Caco-2 (cell line): ENCODE results near the gene LCE1D. TPM values are rescaled to one million over a fixed set of nuclear protein-coding genes. Genes with fewer than 3 reads are reported as not detected.

Experiments
- BruUV-seq: library from RNA; stranded (reverse); fragments of 400-500 nt; replicated peaks from 2 replicates; lab custom pipeline; 2021; lab: Mats Ljungman, UMichigan
- CTCF ChIA-PET: fragments of 300-600 bp; sonication (Branson Sonifier 250); formaldehyde crosslinking; loops from one replicate; lab custom pipeline; 2022; ENCODE audit warnings: antibody characterized with exemption; lab: Charles Lee
- POLR2A ChIA-PET: fragments of 300-600 bp; sonication (Branson Sonifier 250); formaldehyde crosslinking; loops from one replicate; lab custom pipeline; 2022; ENCODE audit warnings: antibody characterized with exemption; lab: Charles Lee
- DNase-seq, 2 experiments: peaks; one replicate each; pipeline versions ENCODE4 v3.0.0 to v3.0.0-alpha.2; 2020 to 2022
- H3K27me3 ChIP-seq: replicated peaks from 2 replicates; pipeline ENCODE4 v1.6.0; 2011; ENCODE audit warnings: low read length; ENCODE audit not compliant: control insufficient read depth, insufficient read depth
- H3K36me3 ChIP-seq: 2 replicates; pipeline ENCODE4 v1.5.1; 2011; ENCODE audit warnings: low read length; ENCODE audit not compliant: control insufficient read depth, insufficient read depth
- H3K4me1 ChIP-seq: fragments of 250-450 bp; sonication (Bioruptor Pico); 2 replicates; pipeline ENCODE4 v1.5.1; 2020; ENCODE audit warnings: mild to moderate bottlenecking
- H3K4me3 ChIP-seq: 2 replicates; pipeline ENCODE4 v1.5.1; 2011; ENCODE audit warnings: low read depth, mild to moderate bottlenecking, control low read depth, low read length
- H3K9me3 ChIP-seq: fragments of 250-450 bp; sonication (Bioruptor Pico); 2 replicates; pipeline ENCODE4 v1.5.1; 2020; ENCODE audit warnings: mild to moderate bottlenecking, moderate library complexity
- H3K27ac Mint-ChIP-seq: one replicate; pipeline ENCODE4 v1.8.0; 2022; ENCODE audit warnings: mixed read lengths; ENCODE audit not compliant: unreplicated experiment
- H3K27me3 Mint-ChIP-seq: one replicate; pipeline ENCODE4 v1.8.0; 2022; ENCODE audit warnings: mixed read lengths; ENCODE audit not compliant: insufficient read depth, unreplicated experiment
- H3K36me3 Mint-ChIP-seq: one replicate; pipeline ENCODE4 v1.8.0; 2022; ENCODE audit warnings: mild to moderate bottlenecking, mixed read lengths; ENCODE audit not compliant: insufficient read depth, unreplicated experiment
- H3K4me1 Mint-ChIP-seq: one replicate; pipeline ENCODE4 v1.8.0; 2022; ENCODE audit warnings: low read depth, mixed read lengths; ENCODE audit not compliant: unreplicated experiment
- H3K4me3 Mint-ChIP-seq: one replicate; pipeline ENCODE4 v1.8.0; 2022; ENCODE audit warnings: mild to moderate bottlenecking, moderate library complexity, mixed read lengths; ENCODE audit not compliant: unreplicated experiment
- H3K9me3 Mint-ChIP-seq: one replicate; pipeline ENCODE4 v1.8.0; 2022; ENCODE audit warnings: mixed read lengths; ENCODE audit not compliant: unreplicated experiment
- CTCF ChIP-seq, 2 experiments: fragments of 200-600 bp in 1 of 2; IDR thresholded peaks; 1 replicate in 1 of 2; 2 replicates in 1 of 2; pipeline versions ENCODE4 v1.5.1 to v1.8.0; 2011 to 2022; ENCODE audit warnings: antibody characterized with exemption in 1 of 2, control low read depth in 1 of 2, inconsistent platforms in 1 of 2, low read depth in 1 of 2, low read length in 1 of 2, mild to moderate bottlenecking in 1 of 2, moderate library complexity in 1 of 2; ENCODE audit not compliant: insufficient read depth in 1 of 2, severe bottlenecking in 1 of 2, unreplicated experiment in 1 of 2
- intact Hi-C: fragments of 100-400 bp; cut with micrococcal nuclease; formaldehyde crosslinking; loops from one replicate; pipeline ENCODE4 v1.10.0; 2022; ENCODE audit not compliant: unreplicated experiment
- total RNA-seq: library from RNA; stranded (reverse); gene quantifications from 2 replicates; pipeline ENCODE4 v1.2.3, GENCODE V29; 2022

The LCE1D gene
- total RNA-seq, 1 experiment from 2014 or later = not detected

GRCh38 chr1:152758636-152759035, 37.9 kb upstream of the LCE1D start:
- Mint-ChIP-seq H3K4me3 (no peak overlapping the region), H3K9me3 (no peaks in the 10 kb centered on the region), H3K27ac (no peak overlapping the region), H3K36me3 (no peaks in the 10 kb centered on the region), H3K4me1 (no peaks in the 10 kb centered on the region), H3K27me3 (peaks cover 16% of the 10 kb centered on the region)
- intact Hi-C loops = no loop called here
- Histone ChIP-seq H3K4me3 (no peak overlapping the region), H3K36me3 (no peaks in the 10 kb centered on the region), H3K9me3 (no peaks in the 10 kb centered on the region), H3K4me1 (no peaks in the 10 kb centered on the region), H3K27me3 (no peaks in the 10 kb centered on the region)
- DNase-seq = no peak
- CTCF ChIA-PET = no interaction called here
- no peak for TF ChIP-seq CTCF (IDR thresholded peaks at IDR 0.05; ENCODE audit: insufficient read depth in 1 of 2, low read depth in 1 of 2, low read length in 1 of 2, severe bottlenecking in 1 of 2, unreplicated experiment in 1 of 2)
- no TSS peak for BruUV-seq
- POLR2A ChIA-PET = no interaction called here

DNA sequence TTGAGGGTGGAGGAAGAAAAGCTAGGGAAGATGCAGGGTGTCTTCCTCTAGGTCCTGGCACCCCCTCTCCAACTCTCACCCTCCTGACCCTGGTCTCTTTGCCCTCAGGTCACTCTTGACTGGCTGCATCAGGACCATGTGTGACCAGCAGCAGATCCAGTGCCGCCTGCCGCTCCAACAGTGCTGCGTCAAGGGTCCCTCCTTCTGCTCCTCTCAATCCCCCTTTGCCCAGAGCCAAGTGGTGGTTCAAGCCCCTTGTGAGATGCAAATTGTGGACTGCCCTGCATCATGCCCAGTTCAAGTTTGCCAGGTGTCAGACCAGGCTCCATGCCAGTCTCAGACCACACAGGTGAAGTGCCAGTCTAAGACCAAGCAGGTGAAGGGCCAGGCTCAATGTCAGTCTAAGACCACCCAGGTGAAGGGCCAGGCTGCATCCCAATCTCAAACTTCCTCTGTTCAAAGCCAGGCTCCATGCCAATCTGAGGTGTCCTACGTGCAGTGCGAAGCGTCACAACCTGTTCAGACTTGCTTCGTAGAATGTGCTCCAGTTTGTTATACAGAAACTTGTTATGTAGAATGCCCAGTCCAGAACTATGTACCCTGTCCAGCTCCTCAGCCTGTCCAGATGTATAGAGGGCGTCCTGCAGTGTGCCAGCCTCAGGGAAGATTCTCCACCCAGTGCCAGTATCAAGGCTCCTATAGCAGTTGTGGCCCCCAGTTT, 36.9 kb upstream of the LCE1D start:
- no peaks in the 10 kb centered on the region for H3K4me1 Mint-ChIP-seq
- CTCF ChIA-PET = no interaction called here
- DNase-seq = no peak
- no peaks in the 10 kb centered on the region for H3K27me3 ChIP-seq
- H3K4me3 Mint-ChIP-seq = no peak overlapping the region
- H3K27ac Mint-ChIP-seq = no peak overlapping the region
- H3K36me3 Mint-ChIP-seq = no peaks in the 10 kb centered on the region
- POLR2A ChIA-PET = no interaction called here
- H3K9me3 ChIP-seq = no peaks in the 10 kb centered on the region
- no peak for TF ChIP-seq CTCF (IDR thresholded peaks at IDR 0.05; ENCODE audit: insufficient read depth in 1 of 2, low read depth in 1 of 2, low read length in 1 of 2, severe bottlenecking in 1 of 2, unreplicated experiment in 1 of 2)
- no peaks in the 10 kb centered on the region for H3K4me1 ChIP-seq
- intact Hi-C loops = no loop called here
- no TSS peak for BruUV-seq
- H3K36me3 ChIP-seq = no peaks in the 10 kb centered on the region
- H3K27me3 Mint-ChIP-seq = peaks cover 16% of the 10 kb centered on the region
- no peak overlapping the region for H3K4me3 ChIP-seq
- no peaks in the 10 kb centered on the region for H3K9me3 Mint-ChIP-seq

DNA sequence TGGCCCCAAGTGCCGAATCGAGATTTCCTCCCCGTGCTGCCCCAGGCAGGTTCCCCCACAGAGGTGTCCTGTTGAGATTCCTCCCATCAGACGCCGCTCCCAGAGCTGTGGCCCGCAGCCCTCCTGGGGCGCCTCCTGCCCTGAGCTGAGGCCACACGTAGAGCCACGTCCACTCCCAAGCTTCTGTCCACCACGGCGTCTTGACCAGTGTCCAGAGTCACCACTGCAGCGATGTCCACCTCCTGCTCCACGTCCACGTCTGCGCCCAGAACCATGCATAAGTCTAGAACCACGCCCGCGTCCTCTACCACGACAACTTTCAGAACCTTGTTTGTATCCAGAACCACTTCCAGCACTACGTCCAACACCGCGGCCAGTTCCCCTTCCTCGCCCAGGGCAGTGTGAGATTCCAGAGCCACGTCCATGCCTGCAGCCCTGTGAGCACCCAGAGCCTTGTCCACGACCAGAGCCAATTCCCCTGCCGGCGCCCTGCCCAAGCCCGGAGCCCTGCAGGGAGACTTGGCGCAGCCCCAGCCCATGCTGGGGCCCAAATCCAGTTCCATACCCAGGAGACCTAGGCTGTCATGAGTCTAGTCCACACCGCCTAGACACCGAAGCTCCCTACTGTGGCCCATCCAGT, 35.9 kb upstream of the LCE1D start:
- no peaks in the 10 kb centered on the region for H3K9me3 Mint-ChIP-seq
- H3K36me3 Mint-ChIP-seq = no peaks in the 10 kb centered on the region
- H3K27ac Mint-ChIP-seq = no peak overlapping the region
- no peaks in the 10 kb centered on the region for H3K4me1 ChIP-seq
- ChIA-PET POLR2A (no interaction called here), CTCF (no interaction called here)
- no TSS peak for BruUV-seq
- intact Hi-C loops = no loop called here
- no peak for DNase-seq
- no peaks in the 10 kb centered on the region for H3K27me3 ChIP-seq
- no peaks in the 10 kb centered on the region for H3K9me3 ChIP-seq
- no peak for TF ChIP-seq CTCF (IDR thresholded peaks at IDR 0.05; ENCODE audit: insufficient read depth in 1 of 2, low read depth in 1 of 2, low read length in 1 of 2, severe bottlenecking in 1 of 2, unreplicated experiment in 1 of 2)
- no peaks in the 10 kb centered on the region for H3K36me3 ChIP-seq
- no peak overlapping the region for H3K4me3 Mint-ChIP-seq
- no peaks in the 10 kb centered on the region for H3K4me1 Mint-ChIP-seq
- H3K4me3 ChIP-seq = no peak overlapping the region
- H3K27me3 Mint-ChIP-seq = peaks cover 16% of the 10 kb centered on the region
